Measurements from ENCODE around the gene LDHA. TPM values are rescaled to one million over a fixed set of nuclear protein-coding genes. Genes with fewer than 3 reads are reported as not detected.

Gene LDHA
- total RNA-seq, 1 experiment from 2014 or later, result 396 TPM

DNA sequence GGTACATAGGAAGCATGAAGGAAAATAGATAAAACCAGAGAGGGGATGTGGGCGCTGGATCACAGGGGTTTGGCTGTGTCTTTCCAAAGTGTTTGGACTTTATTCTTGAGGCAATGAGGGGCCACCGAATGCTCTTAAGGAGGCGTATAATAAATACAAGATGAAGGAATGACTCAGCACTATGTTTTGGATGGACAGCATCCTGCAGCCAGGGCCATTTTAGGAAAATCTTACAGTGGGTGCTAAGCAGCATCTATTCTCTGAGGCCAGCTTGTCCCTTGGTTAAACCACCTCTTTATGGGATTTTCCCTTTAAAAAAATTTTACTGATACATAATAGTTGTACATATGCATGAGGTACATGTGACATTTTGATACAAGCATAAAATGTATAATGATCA is 4.3 kb upstream of the LDHA start:
- CTCF ChIA-PET, result no interaction called here
- H3K36me3 Mint-ChIP-seq (ENCODE audit: insufficient read depth, unreplicated experiment), result peaks cover 11% of the 10 kb centered on the region
- no peak overlapping the region for H3K4me3 Mint-ChIP-seq (ENCODE audit: unreplicated experiment)
- no peaks in the 10 kb centered on the region for H3K36me3 ChIP-seq (ENCODE audit: control insufficient read depth, insufficient read depth, low read length)
- no peaks in the 10 kb centered on the region for H3K9me3 ChIP-seq
- TF ChIP-seq, protein P1, sequence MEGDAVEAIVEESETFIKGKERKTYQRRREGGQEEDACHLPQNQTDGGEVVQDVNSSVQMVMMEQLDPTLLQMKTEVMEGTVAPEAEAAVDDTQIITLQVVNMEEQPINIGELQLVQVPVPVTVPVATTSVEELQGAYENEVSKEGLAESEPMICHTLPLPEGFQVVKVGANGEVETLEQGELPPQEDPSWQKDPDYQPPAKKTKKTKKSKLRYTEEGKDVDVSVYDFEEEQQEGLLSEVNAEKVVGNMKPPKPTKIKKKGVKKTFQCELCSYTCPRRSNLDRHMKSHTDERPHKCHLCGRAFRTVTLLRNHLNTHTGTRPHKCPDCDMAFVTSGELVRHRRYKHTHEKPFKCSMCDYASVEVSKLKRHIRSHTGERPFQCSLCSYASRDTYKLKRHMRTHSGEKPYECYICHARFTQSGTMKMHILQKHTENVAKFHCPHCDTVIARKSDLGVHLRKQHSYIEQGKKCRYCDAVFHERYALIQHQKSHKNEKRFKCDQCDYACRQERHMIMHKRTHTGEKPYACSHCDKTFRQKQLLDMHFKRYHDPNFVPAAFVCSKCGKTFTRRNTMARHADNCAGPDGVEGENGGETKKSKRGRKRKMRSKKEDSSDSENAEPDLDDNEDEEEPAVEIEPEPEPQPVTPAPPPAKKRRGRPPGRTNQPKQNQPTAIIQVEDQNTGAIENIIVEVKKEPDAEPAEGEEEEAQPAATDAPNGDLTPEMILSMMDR (IDR thresholded peaks at IDR 0.05; ENCODE audit: insufficient read depth in 1 of 2, low read depth in 1 of 2, low read length in 1 of 2, severe bottlenecking in 1 of 2, unreplicated experiment in 1 of 2), result no peak
- POLR2A ChIA-PET, result no interaction called here
- peaks cover 7% of the 10 kb centered on the region for H3K4me1 Mint-ChIP-seq (ENCODE audit: low read depth, unreplicated experiment)
- DNase-seq, result no peak
- no peaks in the 10 kb centered on the region for H3K27me3 Mint-ChIP-seq (ENCODE audit: insufficient read depth, unreplicated experiment)
- H3K4me3 ChIP-seq (ENCODE audit: low read depth, low read length), result no peak overlapping the region
- H3K4me1 ChIP-seq, result no peaks in the 10 kb centered on the region; the same call in 1 of the 2 replicates
- intact Hi-C loops (cut with micrococcal nuclease; ENCODE audit: unreplicated experiment), result loop anchor here (10.0 kb wide), 1 partner anchor 145 kb away; the partner anchor contains the start of gene SAA2
- no peaks in the 10 kb centered on the region for H3K27me3 ChIP-seq (replicated peaks; ENCODE audit: control insufficient read depth, insufficient read depth, low read length)
- no peaks in the 10 kb centered on the region for H3K9me3 Mint-ChIP-seq (ENCODE audit: unreplicated experiment)
- BruUV-seq (replicated peaks), result no TSS peak
- no peak overlapping the region for H3K27ac Mint-ChIP-seq (ENCODE audit: unreplicated experiment)

DNA sequence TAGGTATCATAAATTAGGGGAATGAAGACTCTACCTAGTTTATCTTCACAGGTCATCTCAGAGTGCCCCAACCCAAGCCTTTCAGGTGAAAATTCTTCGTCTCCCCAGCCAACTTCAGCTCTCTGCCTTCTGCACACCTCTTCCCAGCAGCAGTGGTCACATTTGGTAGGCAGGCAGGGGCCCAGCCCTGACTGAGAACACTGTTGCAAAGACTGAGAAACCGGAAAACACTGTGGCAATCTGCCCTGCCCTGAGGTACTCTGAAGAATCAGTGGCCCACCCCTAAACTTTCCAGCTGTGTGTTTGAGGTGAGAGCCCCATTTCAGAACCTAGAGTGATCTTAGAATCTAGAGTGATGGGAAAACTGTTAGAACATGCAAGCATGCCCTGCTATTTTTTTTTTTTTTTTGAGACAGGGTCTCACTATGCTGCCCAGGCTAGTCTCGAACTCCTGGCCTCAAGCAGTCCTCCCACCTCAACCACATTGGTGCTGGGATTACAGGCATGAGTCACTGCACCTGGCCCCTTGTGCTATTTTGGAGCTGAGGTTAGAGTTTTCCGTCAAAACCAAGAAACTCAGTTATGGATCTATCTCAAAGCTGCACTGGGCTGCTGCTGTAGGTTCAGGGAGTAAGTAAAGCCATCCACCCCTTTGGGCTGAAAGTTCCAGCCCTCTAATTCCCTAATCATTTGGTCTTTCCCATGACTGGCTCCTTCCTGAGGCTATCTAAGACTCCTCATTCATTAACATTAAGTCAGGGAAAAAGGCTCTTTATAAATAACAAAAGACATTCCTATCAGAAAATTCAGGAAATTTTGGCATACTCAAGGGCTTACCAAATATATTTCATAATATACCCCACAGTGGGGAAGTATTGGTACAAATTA is 1.7 kb upstream of the LDHA start:
- peaks cover 34% of the 10 kb centered on the region for H3K36me3 Mint-ChIP-seq (ENCODE audit: insufficient read depth, unreplicated experiment)
- peak overlapping the region; percentile 35 for H3K27ac Mint-ChIP-seq (ENCODE audit: unreplicated experiment)
- peaks cover 7% of the 10 kb centered on the region for H3K4me1 Mint-ChIP-seq (ENCODE audit: low read depth, unreplicated experiment)
- peak overlapping the region; percentile 46 for H3K4me3 Mint-ChIP-seq (ENCODE audit: unreplicated experiment)
- POLR2A ChIA-PET, result no interaction called here
- TF ChIP-seq, protein P1 (IDR thresholded peaks at IDR 0.05; ENCODE audit: insufficient read depth in 1 of 2, low read depth in 1 of 2, low read length in 1 of 2, severe bottlenecking in 1 of 2, unreplicated experiment in 1 of 2), result no peak
- intact Hi-C loops (cut with micrococcal nuclease; ENCODE audit: unreplicated experiment), result loop anchor here (10.0 kb wide), 1 partner anchor 148 kb away; the partner anchor contains the start of gene SAA2
- Histone ChIP-seq H3K4me1 (no peaks in the 10 kb centered on the region; the same call in 1 of the 2 replicates), H3K9me3 (no peaks in the 10 kb centered on the region), H3K4me3 (ENCODE audit: low read depth, low read length) (no peak overlapping the region), H3K27me3 (replicated peaks; ENCODE audit: control insufficient read depth, insufficient read depth, low read length) (no peaks in the 10 kb centered on the region), H3K36me3 (ENCODE audit: control insufficient read depth, insufficient read depth, low read length) (peaks cover 1% of the 10 kb centered on the region)
- H3K9me3 Mint-ChIP-seq (ENCODE audit: unreplicated experiment), result no peaks in the 10 kb centered on the region
- BruUV-seq (replicated peaks), result no TSS peak
- CTCF ChIA-PET, result interaction anchor here (0.6 kb wide), 1 partner anchor 143 kb away, joined by 3 read pairs; no protein-coding TSS in a partner anchor
- no peaks in the 10 kb centered on the region for H3K27me3 Mint-ChIP-seq (ENCODE audit: insufficient read depth, unreplicated experiment)
- no peak for DNase-seq

DNA sequence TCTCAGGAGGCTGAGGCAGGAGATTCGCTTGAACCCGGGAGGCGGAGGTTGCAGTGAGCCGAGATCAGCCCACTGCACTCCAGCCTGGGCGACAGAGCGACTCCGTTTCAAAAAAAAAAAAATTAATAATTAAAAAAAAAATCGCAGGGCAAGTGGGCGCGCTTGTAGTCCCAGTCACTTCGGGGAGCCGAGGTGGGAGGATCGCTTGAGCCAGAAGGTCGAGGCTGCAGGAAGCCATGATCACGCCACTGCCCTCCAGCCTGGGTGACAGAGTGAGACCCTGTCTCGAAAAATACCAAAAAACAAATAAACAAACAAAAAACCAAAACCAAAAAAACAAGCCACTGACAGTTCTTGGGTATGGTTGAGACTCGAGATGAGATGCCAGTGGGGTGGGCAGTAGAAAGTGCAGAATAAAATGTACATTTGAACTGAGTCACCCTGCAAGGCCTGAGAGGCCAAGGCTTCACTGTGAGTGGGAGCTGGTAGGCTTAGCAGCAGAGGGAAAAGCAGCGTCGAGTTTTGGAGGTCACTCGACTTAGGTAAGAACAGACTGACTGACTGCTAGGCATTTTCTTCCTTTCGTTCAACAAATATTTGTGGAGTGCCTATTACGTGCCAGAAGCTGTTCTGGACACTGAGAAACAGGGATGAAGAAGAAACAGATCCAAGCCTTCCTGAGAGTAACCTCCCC is 635 bp upstream of the LDHA start:
- Histone ChIP-seq H3K27me3 (replicated peaks; ENCODE audit: control insufficient read depth, insufficient read depth, low read length) (no peaks in the 10 kb centered on the region), H3K36me3 (ENCODE audit: control insufficient read depth, insufficient read depth, low read length) (peaks cover 1% of the 10 kb centered on the region), H3K9me3 (no peaks in the 10 kb centered on the region), H3K4me1 (no peaks in the 10 kb centered on the region; the same call in 1 of the 2 replicates), H3K4me3 (ENCODE audit: low read depth, low read length) (peak overlapping the region; percentile 96)
- TF ChIP-seq, protein P1 (IDR thresholded peaks at IDR 0.05; ENCODE audit: insufficient read depth in 1 of 2, low read depth in 1 of 2, low read length in 1 of 2, severe bottlenecking in 1 of 2, unreplicated experiment in 1 of 2), result no peak
- Mint-ChIP-seq H3K27me3 (ENCODE audit: insufficient read depth, unreplicated experiment) (no peaks in the 10 kb centered on the region), H3K4me3 (ENCODE audit: unreplicated experiment) (peak overlapping the region; percentile 98), H3K9me3 (ENCODE audit: unreplicated experiment) (no peaks in the 10 kb centered on the region), H3K27ac (ENCODE audit: unreplicated experiment) (peak overlapping the region; percentile 98), H3K4me1 (ENCODE audit: low read depth, unreplicated experiment) (peaks cover 7% of the 10 kb centered on the region), H3K36me3 (ENCODE audit: insufficient read depth, unreplicated experiment) (peaks cover 44% of the 10 kb centered on the region)
- TSS peak; percentile 93 for BruUV-seq (replicated peaks)
- ChIA-PET CTCF (no interaction called here), POLR2A (interaction anchor here (0.6 to 2.8 kb wide), 12 partner anchors 10 to 1633 kb away, joined by 3 to 57 read pairs (median 6); partner anchors contain the start of genes HPS5 and TSG101)
- no peak for DNase-seq
- intact Hi-C loops (cut with micrococcal nuclease; ENCODE audit: unreplicated experiment), result loop anchor here (1.0 to 10.0 kb wide), 4 partner anchors 9 to 149 kb away; partner anchors contain the start of genes SAA2 and TSG101
